Central memory CD8-positive, alpha-beta T cell (primary cell): ENCODE measurements around the gene SLMAP.

Experiments used
- ATAC-seq: fragments of 150-1000 bp; cut with Tn5 transposase; replicated peaks from 2 replicates; pipeline ENCODE4 v1.10.0; 2022; ENCODE audit warnings: mild to moderate bottlenecking, moderate FRiP score, moderate number of reproducible peaks; ENCODE audit not compliant: poor library complexity, severe bottlenecking; ENCODE audit errors: extremely low read depth
- DNase-seq, 2 donors: peaks; one replicate each; pipeline ENCODE4 v3.0.0; 2021; ENCODE audit warnings: low spot score in 2 of 2
- H3K27ac Mint-ChIP-seq: one replicate; pipeline ENCODE4 v1.8.0; 2022; ENCODE audit warnings: low read depth, mild to moderate bottlenecking, moderate library complexity, mixed read lengths
- H3K27me3 Mint-ChIP-seq: one replicate; pipeline ENCODE4 v1.8.0; 2022; ENCODE audit warnings: mixed read lengths
- H3K36me3 Mint-ChIP-seq: one replicate; pipeline ENCODE4 v1.8.0; 2022; ENCODE audit warnings: mild to moderate bottlenecking, moderate library complexity, mixed read lengths; ENCODE audit not compliant: insufficient read depth
- H3K4me1 Mint-ChIP-seq: one replicate; pipeline ENCODE4 v1.8.0; 2022; ENCODE audit warnings: mixed read lengths
- H3K4me3 Mint-ChIP-seq: one replicate; pipeline ENCODE4 v1.8.0; 2022; ENCODE audit warnings: mild to moderate bottlenecking, moderate library complexity, mixed read lengths
- H3K9me3 Mint-ChIP-seq: one replicate; pipeline ENCODE4 v1.8.0; 2022; ENCODE audit warnings: mixed read lengths

SLMAP gene

GRCh38 chr3:57927916-57928315 lies 171.8 kb downstream of the SLMAP start:
- Mint-ChIP-seq H3K36me3 (peaks cover 40% of the 10 kb centered on the region), H3K27ac (no peak overlapping the region), H3K4me3 (no peak overlapping the region), H3K4me1 (no peaks in the 10 kb centered on the region), H3K27me3 (no peaks in the 10 kb centered on the region), H3K9me3 (no peaks in the 10 kb centered on the region)
- DNase-seq = no peak
- no peak for ATAC-seq

- Mint-ChIP-seq H3K27me3 (no peaks in the 10 kb centered on the region), H3K4me1 (no peaks in the 10 kb centered on the region), H3K27ac (no peak overlapping the region), H3K4me3 (no peak overlapping the region), H3K9me3 (no peaks in the 10 kb centered on the region), H3K36me3 (peaks cover 35% of the 10 kb centered on the region)
- DNase-seq = no peak
- ATAC-seq = no peak
Measured at GRCh38 chr3:57928511-57928910, 172.4 kb downstream of the SLMAP start.

GRCh38 chr3:57929988-57930387 lies 173.9 kb downstream of the SLMAP start:
- no peaks in the 10 kb centered on the region for H3K27me3 Mint-ChIP-seq
- no peaks in the 10 kb centered on the region for H3K9me3 Mint-ChIP-seq
- peaks cover 27% of the 10 kb centered on the region for H3K36me3 Mint-ChIP-seq
- no peak for ATAC-seq
- H3K27ac Mint-ChIP-seq = no peak overlapping the region
- H3K4me1 Mint-ChIP-seq = no peaks in the 10 kb centered on the region
- H3K4me3 Mint-ChIP-seq = no peak overlapping the region
- DNase-seq = no peak

GRCh38 chr3:57933602-57934001 lies 177.5 kb downstream of the SLMAP start:
- Mint-ChIP-seq H3K36me3 (peaks cover 12% of the 10 kb centered on the region), H3K27ac (no peak overlapping the region), H3K4me1 (no peaks in the 10 kb centered on the region), H3K27me3 (no peaks in the 10 kb centered on the region), H3K4me3 (no peak overlapping the region), H3K9me3 (no peaks in the 10 kb centered on the region)
- ATAC-seq = no peak
- no peak for DNase-seq

GRCh38 chr3:57934373-57934772 lies 178.3 kb downstream of the SLMAP start:
- H3K4me3 Mint-ChIP-seq = no peak overlapping the region
- no peaks in the 10 kb centered on the region for H3K4me1 Mint-ChIP-seq
- H3K27ac Mint-ChIP-seq = no peak overlapping the region
- H3K27me3 Mint-ChIP-seq = no peaks in the 10 kb centered on the region
- H3K9me3 Mint-ChIP-seq = no peaks in the 10 kb centered on the region
- peaks cover 10% of the 10 kb centered on the region for H3K36me3 Mint-ChIP-seq
- DNase-seq = no peak
- no peak for ATAC-seq

- no peak for ATAC-seq
Measured at GRCh38 chr3:57935539-57935938, 179.4 kb downstream of the SLMAP start.

GRCh38 chr3:57937092-57937491 lies 181.0 kb downstream of the SLMAP start:
- H3K27ac Mint-ChIP-seq = no peak overlapping the region

More at GRCh38 chr3:57935539-57935938, 179.4 kb downstream of the SLMAP start:
- Mint-ChIP-seq H3K4me3 (no peak overlapping the region), H3K27me3 (no peaks in the 10 kb centered on the region), H3K4me1 (no peaks in the 10 kb centered on the region), H3K36me3 (peaks cover 11% of the 10 kb centered on the region), H3K27ac (no peak overlapping the region), H3K9me3 (no peaks in the 10 kb centered on the region)
- no peak for DNase-seq

GRCh38 chr3:57939775-57940174 lies 183.7 kb downstream of the SLMAP start:
- no peaks in the 10 kb centered on the region for H3K4me1 Mint-ChIP-seq
- DNase-seq (no peak), ATAC-seq (no peak)
- H3K9me3 Mint-ChIP-seq = peaks cover 5% of the 10 kb centered on the region
- H3K27ac Mint-ChIP-seq = no peak overlapping the region
- no peaks in the 10 kb centered on the region for H3K27me3 Mint-ChIP-seq
- peaks cover 4% of the 10 kb centered on the region for H3K36me3 Mint-ChIP-seq
- H3K4me3 Mint-ChIP-seq = no peak overlapping the region

More at GRCh38 chr3:57937092-57937491, 181.0 kb downstream of the SLMAP start:
- ATAC-seq (no peak), DNase-seq (no peak)
- H3K36me3 Mint-ChIP-seq = peaks cover 4% of the 10 kb centered on the region
- no peak overlapping the region for H3K4me3 Mint-ChIP-seq
- peaks cover 5% of the 10 kb centered on the region for H3K9me3 Mint-ChIP-seq
- no peaks in the 10 kb centered on the region for H3K4me1 Mint-ChIP-seq
- no peaks in the 10 kb centered on the region for H3K27me3 Mint-ChIP-seq

GRCh38 chr3:57942388-57942787 lies 186.3 kb downstream of the SLMAP start:
- no peaks in the 10 kb centered on the region for H3K4me1 Mint-ChIP-seq
- DNase-seq = no peak
- H3K27ac Mint-ChIP-seq = no peak overlapping the region
- H3K27me3 Mint-ChIP-seq = peaks cover 3% of the 10 kb centered on the region
- ATAC-seq = no peak
- H3K36me3 Mint-ChIP-seq = peaks cover 4% of the 10 kb centered on the region
- H3K4me3 Mint-ChIP-seq = no peak overlapping the region
- H3K9me3 Mint-ChIP-seq = peaks cover 5% of the 10 kb centered on the region

- Mint-ChIP-seq H3K27me3 (peaks cover 8% of the 10 kb centered on the region), H3K4me1 (no peaks in the 10 kb centered on the region), H3K9me3 (peaks cover 5% of the 10 kb centered on the region), H3K4me3 (no peak overlapping the region), H3K27ac (no peak overlapping the region), H3K36me3 (peaks cover 4% of the 10 kb centered on the region)
- no peak for DNase-seq
- no peak for ATAC-seq
Measured at GRCh38 chr3:57942872-57943283, 186.8 kb downstream of the SLMAP start.

GRCh38 chr3:57943525-57944495 lies 187.7 kb downstream of the SLMAP start:
- Mint-ChIP-seq H3K4me3 (no peak overlapping the region), H3K9me3 (peaks cover 5% of the 10 kb centered on the region), H3K27ac (no peak overlapping the region), H3K4me1 (no peaks in the 10 kb centered on the region), H3K27me3 (peaks cover 18% of the 10 kb centered on the region), H3K36me3 (peaks cover 4% of the 10 kb centered on the region)
- DNase-seq = no peak
- no peak for ATAC-seq

GRCh38 chr3:57946970-57947381 lies 190.9 kb downstream of the SLMAP start:
- ATAC-seq = no peak
- DNase-seq = no peak
- peaks cover 3% of the 10 kb centered on the region for H3K36me3 Mint-ChIP-seq
- H3K4me3 Mint-ChIP-seq = no peak overlapping the region
- H3K4me1 Mint-ChIP-seq = no peaks in the 10 kb centered on the region
- H3K27me3 Mint-ChIP-seq = peaks cover 22% of the 10 kb centered on the region
- H3K9me3 Mint-ChIP-seq = no peaks in the 10 kb centered on the region
- H3K27ac Mint-ChIP-seq = no peak overlapping the region

GRCh38 chr3:57948080-57948671 lies 192.1 kb downstream of the SLMAP start:
- no peak for DNase-seq
- no peak overlapping the region for H3K27ac Mint-ChIP-seq
- ATAC-seq = no peak
- no peaks in the 10 kb centered on the region for H3K9me3 Mint-ChIP-seq
- H3K36me3 Mint-ChIP-seq = peaks cover 3% of the 10 kb centered on the region
- no peak overlapping the region for H3K4me3 Mint-ChIP-seq
- H3K4me1 Mint-ChIP-seq = no peaks in the 10 kb centered on the region
- H3K27me3 Mint-ChIP-seq = peaks cover 22% of the 10 kb centered on the region
